AG04449 (cell line): ENCODE data around the gene SULF2.
"Not testable (repeated sequence)": the region's sequence is repeated elsewhere in the genome, so short reads cannot be mapped to it uniquely, and the experiment has no call there.

Experiments
- CTCF ChIA-PET: fragments of 350-600 bp; formaldehyde crosslinking; extraction: SDS; loops from one replicate; lab custom pipeline; 2021; ENCODE audit warnings: antibody characterized with exemption; lab: Yijun Ruan, JAX
- POLR2A ChIA-PET: fragments of 400-600, 350-600 bp; formaldehyde crosslinking; extraction: SDS; loops from one replicate; lab custom pipeline; 2020; ENCODE audit warnings: antibody characterized with exemption, inconsistent platforms; lab: Yijun Ruan, JAX
- DNase-seq: peaks from one replicate; pipeline ENCODE4 v3.0.0-alpha.2; 2010; ENCODE audit warnings: low read depth, low spot score
- H3K4me3 ChIP-seq: 2 replicates; pipeline ENCODE4 v1.5.1; 2011; ENCODE audit warnings: low read depth, mild to moderate bottlenecking, control low read depth, low read length
- TF ChIP-seq, protein P1 (sequence below): IDR thresholded peaks from one replicate; pipeline ENCODE4 v1.5.1; 2011; ENCODE audit warnings: mild to moderate bottlenecking, moderate library complexity, low read length, control low read depth, inconsistent platforms; ENCODE audit not compliant: insufficient read depth; ENCODE audit errors: missing control alignments

The SULF2 gene

DNA sequence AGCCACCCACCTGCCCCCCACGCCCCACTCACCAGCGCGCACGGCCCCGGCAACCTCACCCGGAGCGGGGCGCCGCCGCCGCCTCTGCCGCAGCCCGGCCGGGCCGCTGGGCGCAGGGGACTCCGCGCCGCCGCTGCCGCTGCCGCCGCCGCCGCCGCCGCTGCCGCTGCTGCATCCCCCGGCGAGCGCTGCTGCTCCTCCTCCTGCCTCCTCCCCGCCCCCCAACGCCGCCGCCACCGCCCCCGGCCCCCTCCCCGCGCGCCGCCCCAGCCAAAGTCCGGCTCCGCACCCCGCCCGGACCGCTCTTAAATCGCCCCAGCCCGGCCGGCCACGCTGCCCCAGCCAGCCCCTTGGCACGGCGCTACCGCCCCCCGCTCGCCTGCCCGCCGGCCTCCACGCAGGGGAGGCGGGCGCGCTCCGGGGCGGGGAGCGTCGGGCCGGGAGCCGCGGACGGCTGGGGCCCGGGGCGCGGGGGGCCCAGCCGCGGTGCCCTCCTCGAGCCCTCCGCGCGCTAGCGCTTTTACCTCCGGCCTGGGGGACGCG is at the start of gene SULF2:
SULF2 (minus strand) TSS at position 171 of the 543 bp plus-strand sequence. CDS start 28,118 bp downstream, outside the sequence.
- ChIA-PET POLR2A (interaction anchor here (1.7 kb wide), 1 partner anchor 510 kb away, joined by 4 read pairs; no protein-coding TSS in a partner anchor), CTCF (interaction anchor here (0.9 to 2.7 kb wide), 11 partner anchors 7 to 835 kb away, joined by 3 to 60 read pairs (median 7); no protein-coding TSS in a partner anchor)
- no peak for DNase-seq
- TF ChIP-seq, protein P1, sequence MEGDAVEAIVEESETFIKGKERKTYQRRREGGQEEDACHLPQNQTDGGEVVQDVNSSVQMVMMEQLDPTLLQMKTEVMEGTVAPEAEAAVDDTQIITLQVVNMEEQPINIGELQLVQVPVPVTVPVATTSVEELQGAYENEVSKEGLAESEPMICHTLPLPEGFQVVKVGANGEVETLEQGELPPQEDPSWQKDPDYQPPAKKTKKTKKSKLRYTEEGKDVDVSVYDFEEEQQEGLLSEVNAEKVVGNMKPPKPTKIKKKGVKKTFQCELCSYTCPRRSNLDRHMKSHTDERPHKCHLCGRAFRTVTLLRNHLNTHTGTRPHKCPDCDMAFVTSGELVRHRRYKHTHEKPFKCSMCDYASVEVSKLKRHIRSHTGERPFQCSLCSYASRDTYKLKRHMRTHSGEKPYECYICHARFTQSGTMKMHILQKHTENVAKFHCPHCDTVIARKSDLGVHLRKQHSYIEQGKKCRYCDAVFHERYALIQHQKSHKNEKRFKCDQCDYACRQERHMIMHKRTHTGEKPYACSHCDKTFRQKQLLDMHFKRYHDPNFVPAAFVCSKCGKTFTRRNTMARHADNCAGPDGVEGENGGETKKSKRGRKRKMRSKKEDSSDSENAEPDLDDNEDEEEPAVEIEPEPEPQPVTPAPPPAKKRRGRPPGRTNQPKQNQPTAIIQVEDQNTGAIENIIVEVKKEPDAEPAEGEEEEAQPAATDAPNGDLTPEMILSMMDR, result no peak
- H3K4me3 ChIP-seq, result peak within 1 kb of the TSS; percentile 66

GRCh38 chr20:47831675-47832074 is 46.4 kb upstream of the SULF2 start:
- H3K4me3 ChIP-seq, CTCF ChIA-PET, POLR2A ChIA-PET, DNase-seq: not testable (repeated sequence)

DNA sequence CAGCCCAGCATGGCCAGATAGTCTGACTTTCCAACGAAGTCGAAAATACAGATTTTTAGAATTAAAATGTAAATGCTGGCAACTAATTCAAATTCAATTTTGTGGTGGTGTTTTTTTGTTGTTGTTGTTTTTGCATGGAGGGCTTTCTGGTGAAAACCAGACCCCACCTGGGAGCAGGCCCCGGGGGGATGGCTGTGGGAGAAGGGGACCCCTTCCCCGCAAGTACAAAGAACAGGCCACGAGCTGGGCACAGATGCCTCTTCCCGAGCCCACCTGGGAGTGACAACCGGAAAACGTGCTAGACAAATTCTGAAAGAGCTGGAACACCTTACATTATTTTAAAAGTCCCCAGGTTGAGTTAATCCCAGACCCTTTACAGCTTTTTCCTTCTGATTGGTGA is 41.4 kb upstream of the SULF2 start:
- POLR2A ChIA-PET, H3K4me3 ChIP-seq, CTCF ChIA-PET: not testable (repeated sequence)

DNA sequence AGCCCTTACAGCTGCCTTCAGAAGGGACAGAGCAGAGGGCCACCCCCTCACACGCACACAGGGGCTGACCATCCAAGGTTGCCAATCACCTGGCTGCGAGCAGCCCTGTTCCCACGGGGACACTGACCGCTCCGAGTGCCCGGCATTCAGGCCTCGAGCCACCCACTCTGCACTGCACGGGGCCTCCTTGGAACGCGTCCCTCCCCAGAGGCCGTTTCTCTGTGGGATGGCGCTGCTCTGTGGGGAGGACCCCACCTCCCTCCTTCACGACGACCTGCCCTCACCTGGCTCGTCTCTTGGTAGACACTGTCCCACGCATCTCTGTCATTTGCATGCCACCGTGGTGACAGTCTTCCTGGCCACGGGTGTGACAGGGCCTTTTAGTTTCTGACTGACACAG is 40.7 kb upstream of the SULF2 start:
- DNase-seq, H3K4me3 ChIP-seq, CTCF ChIA-PET, POLR2A ChIA-PET: not testable (repeated sequence)

More for the DNA sequence above, 41.4 kb upstream of the SULF2 start:
- DNase-seq, result not testable (repeated sequence)

DNA sequence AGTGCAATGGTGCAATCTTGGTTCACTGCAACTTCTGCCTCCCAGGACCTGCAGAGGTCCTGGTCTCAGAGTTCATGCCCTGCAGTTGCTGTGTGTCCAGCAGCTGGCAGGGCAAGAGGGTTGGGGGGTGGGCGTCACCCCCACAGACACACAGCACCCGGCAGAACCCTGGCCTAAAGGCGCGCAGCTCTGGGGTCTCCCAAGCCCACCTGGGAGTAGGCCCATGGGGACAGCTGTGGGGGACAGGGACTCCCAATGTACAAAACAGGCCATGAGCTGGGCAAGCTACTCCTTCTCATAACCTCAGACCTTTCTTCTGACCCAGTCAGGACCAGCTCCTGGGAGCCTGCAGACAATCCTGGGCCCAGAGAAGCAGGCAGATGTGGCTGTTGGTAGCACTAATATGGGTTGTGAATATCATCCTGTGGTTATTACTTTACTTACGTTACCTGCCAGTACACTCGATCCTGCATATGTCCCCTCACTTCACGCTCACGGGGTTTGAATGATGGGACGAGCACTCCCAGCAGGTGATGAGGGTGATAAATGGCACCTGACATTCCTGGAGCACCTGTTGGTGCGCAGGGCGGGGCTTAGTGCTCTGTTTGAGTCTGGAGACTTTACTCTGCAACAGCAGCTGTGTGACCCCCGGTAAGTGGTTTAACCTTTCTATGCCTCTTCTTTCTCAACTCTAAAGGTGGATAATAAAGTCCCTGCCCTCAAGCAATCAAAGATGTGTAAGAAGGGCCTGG is 39.9 kb upstream of the SULF2 start:
- ChIA-PET POLR2A (no interaction called here), CTCF (no interaction called here)
- TF ChIP-seq, protein P1, result no peak
- no peak for DNase-seq
- no peak overlapping the region for H3K4me3 ChIP-seq

- DNase-seq, CTCF ChIA-PET, POLR2A ChIA-PET, H3K4me3 ChIP-seq: not testable (repeated sequence)
Observed at GRCh38 chr20:47823941-47824340, 38.7 kb upstream of the SULF2 start.

DNA sequence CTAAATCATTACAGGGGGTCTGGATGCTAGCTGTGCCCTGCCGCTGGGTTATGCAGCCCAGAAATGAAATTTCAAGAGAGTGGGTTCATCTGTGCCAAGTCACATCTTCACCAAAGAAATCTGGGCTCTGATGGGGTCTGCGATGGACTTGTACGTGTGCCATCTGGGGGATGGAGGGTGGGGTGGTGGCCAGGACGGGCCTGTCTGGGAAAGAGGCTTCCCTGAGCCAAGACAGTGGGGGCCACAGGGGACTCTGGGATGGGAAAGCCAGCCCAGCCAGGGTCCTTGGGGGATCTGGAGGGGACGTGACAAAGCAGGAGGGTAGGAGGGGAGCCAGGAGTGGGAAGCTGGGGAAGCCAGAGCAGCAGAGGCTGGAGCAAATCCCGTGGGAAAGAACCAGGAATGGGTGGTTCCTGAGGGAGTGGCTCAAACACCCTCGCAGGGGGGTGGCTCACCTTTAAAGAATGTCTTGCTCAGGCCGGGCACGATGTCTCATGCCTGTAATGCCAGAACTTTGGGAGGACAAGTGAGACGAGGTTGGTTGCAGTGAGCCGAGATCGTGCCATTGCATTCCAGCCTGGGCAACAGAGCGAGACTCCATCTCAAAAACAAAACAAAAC is 36.3 kb upstream of the SULF2 start:
- no peak for DNase-seq
- no peak overlapping the region for H3K4me3 ChIP-seq
- ChIA-PET CTCF (no interaction called here), POLR2A (no interaction called here)
- TF ChIP-seq, protein P1, result no peak

DNA sequence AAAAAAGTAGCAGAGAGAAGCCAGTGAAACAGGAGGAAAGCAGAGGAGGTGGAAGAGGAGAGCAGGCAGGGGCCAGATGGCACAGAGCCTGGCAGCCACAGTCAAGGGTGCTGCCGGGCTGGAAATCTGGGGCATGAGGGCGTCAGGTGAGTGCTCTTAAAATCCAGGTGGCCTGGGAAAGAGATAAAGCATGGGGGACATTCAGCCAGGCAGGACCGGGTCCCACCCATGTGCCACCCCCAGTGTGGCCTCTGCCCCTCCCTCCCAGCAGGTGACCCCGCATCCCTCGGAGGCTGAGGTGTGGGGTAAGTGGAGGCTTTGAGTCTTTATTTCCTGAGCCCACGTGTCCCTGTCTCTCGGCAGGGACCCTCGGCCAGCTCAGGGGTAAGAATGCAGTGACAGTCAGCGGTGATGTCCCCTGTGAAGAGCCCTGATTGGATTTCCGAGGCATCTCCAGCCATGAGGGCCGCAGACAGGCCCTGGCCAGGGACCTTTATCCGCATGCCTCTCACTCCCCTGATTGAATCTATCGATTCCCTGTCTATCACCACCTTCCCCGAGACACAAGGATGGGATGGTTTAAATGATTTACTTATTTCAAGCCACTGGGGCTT is 33.8 kb upstream of the SULF2 start:
- POLR2A ChIA-PET, result no interaction called here
- TF ChIP-seq, protein P1, result no peak
- no peak overlapping the region for H3K4me3 ChIP-seq
- CTCF ChIA-PET, result no interaction called here
- DNase-seq, result no peak
